ENCODE results near the gene OR13C8.
"Not testable (repeated sequence)": the region's sequence is repeated elsewhere in the genome, so short reads cannot be mapped to it uniquely, and the experiment has no call there.

The OR13C8 gene

GRCh38 chr9:104568868-104569267 lies at the start of gene OR13C8:
OR13C8 (plus strand) TSS chr9:104569168; CDS start chr9:104569168, 0 bp downstream.
- no peak for DNase-seq (ENCODE audit: low read depth)

- DNase-seq (ENCODE audit: low read depth) = not testable (repeated sequence)
Measured at GRCh38 chr9:104520241-104520640, 48.7 kb upstream of the OR13C8 start.

- DNase-seq (ENCODE audit: low read depth) = no peak
Measured at GRCh38 chr9:104527109-104527508, 41.9 kb upstream of the OR13C8 start, which contains the start of gene OR13C4. OR13C4 (minus strand) TSS chr9:104527209; CDS start chr9:104527209, 0 bp downstream.

GRCh38 chr9:104536756-104537155 lies 32.2 kb upstream of the OR13C8 start, which contains the start of gene OR13C3:
OR13C3 (minus strand) TSS chr9:104536856; CDS start chr9:104536723, 133 bp downstream.
- DNase-seq (ENCODE audit: low read depth) = no peak

- no peak for DNase-seq (ENCODE audit: low read depth)
Measured at GRCh38 chr9:104539275-104539674, 29.7 kb upstream of the OR13C8 start.

GRCh38 chr9:104544644-104545043 lies 24.3 kb upstream of the OR13C8 start:
- no peak for DNase-seq (ENCODE audit: low read depth)

- no peak for DNase-seq (ENCODE audit: low read depth)
Measured at GRCh38 chr9:104553261-104553660, 15.7 kb upstream of the OR13C8 start.

GRCh38 chr9:104555521-104555920 lies 13.4 kb upstream of the OR13C8 start:
- DNase-seq (ENCODE audit: low read depth) = no peak

GRCh38 chr9:104556830-104557634 lies 11.9 kb upstream of the OR13C8 start:
- no peak for DNase-seq (ENCODE audit: low read depth)

- no peak for DNase-seq (ENCODE audit: low read depth)
Measured at GRCh38 chr9:104564358-104564757, 4.6 kb upstream of the OR13C8 start.

GRCh38 chr9:104572612-104573011 lies 3.6 kb downstream of the OR13C8 start:
- DNase-seq (ENCODE audit: low read depth) = no peak

- DNase-seq (ENCODE audit: low read depth) = no peak
Measured at GRCh38 chr9:104575456-104575855, 6.5 kb downstream of the OR13C8 start.

GRCh38 chr9:104577263-104577662 lies 8.3 kb downstream of the OR13C8 start:
- no peak for DNase-seq (ENCODE audit: low read depth)

- no peak for DNase-seq (ENCODE audit: low read depth)
Measured at GRCh38 chr9:104580562-104580961, 11.6 kb downstream of the OR13C8 start.

GRCh38 chr9:104586496-104587180 lies 17.7 kb downstream of the OR13C8 start:
- DNase-seq (ENCODE audit: low read depth) = no peak

- no peak for DNase-seq (ENCODE audit: low read depth)
Measured at GRCh38 chr9:104589626-104590025, 20.7 kb downstream of the OR13C8 start.

GRCh38 chr9:104598749-104599148 lies 29.8 kb downstream of the OR13C8 start:
- DNase-seq (ENCODE audit: low read depth) = not testable (repeated sequence)

- DNase-seq (ENCODE audit: low read depth) = not testable (repeated sequence)
Measured at GRCh38 chr9:104599313-104599712, 30.3 kb downstream of the OR13C8 start, which contains the start of gene OR13C5. OR13C5 (minus strand) TSS chr9:104599413; CDS start chr9:104599413, 0 bp downstream.

- no peak for DNase-seq (ENCODE audit: low read depth)
Measured at GRCh38 chr9:104604801-104605200, 35.8 kb downstream of the OR13C8 start.

- not testable (repeated sequence) for DNase-seq (ENCODE audit: low read depth)
Measured at GRCh38 chr9:104605527-104605926, 36.6 kb downstream of the OR13C8 start, which contains the start of gene OR13C2. OR13C2 (minus strand) TSS chr9:104605627; CDS start chr9:104605627, 0 bp downstream.

- no peak for DNase-seq (ENCODE audit: low read depth)
Measured at GRCh38 chr9:104606152-104606551, 37.2 kb downstream of the OR13C8 start.

- no peak for DNase-seq (ENCODE audit: low read depth)
Measured at GRCh38 chr9:104608336-104608735, 39.4 kb downstream of the OR13C8 start.

- DNase-seq (ENCODE audit: low read depth) = no peak
Measured at GRCh38 chr9:104611213-104611612, 42.2 kb downstream of the OR13C8 start.

Data from HS-27A (cell line).